Liver (tissue), 9 donors: ENCODE data around the gene ST7. TPM values are rescaled to one million over a fixed set of nuclear protein-coding genes. Genes with fewer than 3 reads are reported as not detected.

Experiments used
- DNase-seq: peaks from one replicate; pipeline ENCODE4 v3.0.0-alpha.2; 2017; ENCODE audit warnings: low spot score
- H3K27ac ChIP-seq, 2 donors: one replicate each; pipeline ENCODE4 v1.7.0; 2013; ENCODE audit warnings: inconsistent platforms in 2 of 2, low read length in 2 of 2, control low read depth in 1 of 2, low read depth in 1 of 2, mild to moderate bottlenecking in 1 of 2
- H3K27me3 ChIP-seq, 4 donors: one replicate each; pipeline versions ENCODE4 v1.6.1 to v1.7.0; 2013; ENCODE audit warnings: low read length in 3 of 4, inconsistent platforms in 1 of 4, mild to moderate bottlenecking in 1 of 4, moderate library complexity in 1 of 4; ENCODE audit not compliant: control insufficient read depth in 4 of 4, insufficient read depth in 4 of 4
- H3K36me3 ChIP-seq, 4 donors: one replicate each; pipeline versions ENCODE4 v1.6.1 to v1.7.0; 2013; ENCODE audit warnings: low read length in 3 of 4, mild to moderate bottlenecking in 3 of 4, low read depth in 1 of 4, moderate library complexity in 1 of 4; ENCODE audit not compliant: control insufficient read depth in 4 of 4, insufficient read depth in 3 of 4
- H3K4me1 ChIP-seq, 4 donors: one replicate each; pipeline versions ENCODE4 v1.6.1 to v1.7.0; 2013; ENCODE audit warnings: low read length in 3 of 4, mild to moderate bottlenecking in 3 of 4, moderate library complexity in 1 of 4; ENCODE audit not compliant: control insufficient read depth in 4 of 4, insufficient read depth in 4 of 4
- H3K4me3 ChIP-seq, 3 donors: one replicate each; pipeline versions ENCODE4 v1.6.1 to v1.7.0; 2013; ENCODE audit warnings: low read length in 3 of 3, control low read depth in 1 of 3, low read depth in 1 of 3, mild to moderate bottlenecking in 1 of 3
- H3K9ac ChIP-seq, 2 donors: one replicate each; pipeline ENCODE4 v1.7.0; 2013; ENCODE audit warnings: low read length in 2 of 2, mild to moderate bottlenecking in 2 of 2, moderate library complexity in 2 of 2, control low read depth in 1 of 2, low read depth in 1 of 2
- H3K9me3 ChIP-seq, 4 donors: one replicate each; pipeline versions ENCODE4 v1.6.1 to v1.7.0; 2013; ENCODE audit warnings: low read length in 3 of 4; ENCODE audit not compliant: control insufficient read depth in 4 of 4
- FOXA2 ChIP-seq: IDR thresholded peaks from 2 replicates; pipeline ENCODE4 v1.6.1; 2016; ENCODE audit warnings: antibody characterized with exemption
- HNF4A ChIP-seq, 2 donors: conservative IDR thresholded peaks; 2 replicates each; pipeline ENCODE4 v1.6.1; 2016; ENCODE audit warnings: antibody characterized with exemption in 2 of 2, mild to moderate bottlenecking in 2 of 2
- HNF4G ChIP-seq: IDR thresholded peaks from 2 replicates; pipeline ENCODE4 v1.6.1; 2016; ENCODE audit warnings: antibody characterized with exemption
- RAD21 ChIP-seq, 2 donors: IDR thresholded peaks; 2 replicates each; pipeline ENCODE4 v1.6.1; 2016; ENCODE audit warnings: antibody characterized with exemption in 2 of 2, mild to moderate bottlenecking in 2 of 2
- REST ChIP-seq: IDR thresholded peaks from 2 replicates; pipeline ENCODE4 v1.6.1; 2016; ENCODE audit warnings: antibody characterized with exemption, mild to moderate bottlenecking
- RXRA ChIP-seq, 2 donors: IDR thresholded peaks; 2 replicates each; pipeline ENCODE4 v1.6.1; 2017 to 2018; ENCODE audit warnings: antibody characterized with exemption in 2 of 2, mild to moderate bottlenecking in 1 of 2
- SP1 ChIP-seq: IDR thresholded peaks from 2 replicates; pipeline ENCODE4 v1.6.1; 2018; ENCODE audit warnings: antibody characterized with exemption, mild to moderate bottlenecking
- TAF1 ChIP-seq: conservative IDR thresholded peaks from 2 replicates; pipeline ENCODE4 v1.6.1; 2016; ENCODE audit warnings: antibody characterized with exemption, mild to moderate bottlenecking
- YY1 ChIP-seq: IDR thresholded peaks from 2 replicates; pipeline ENCODE4 v1.6.1; 2016; ENCODE audit warnings: antibody characterized with exemption, mild to moderate bottlenecking
- WGBS: extraction: QIAGEN DNeasy Blood & Tissue Kit; methylation state at CpG from one replicate; pipeline ENCODE4 v1.1.7; 2013; 5-methylcytosine and 5-hydroxymethylcytosine counted together
- polyA plus RNA-seq, 2 donors: library from polyadenylated mRNA; stranded (reverse) in 1 of 2; unstranded in 1 of 2; fragments of 200-250 nt in 1 of 2; fragments of >200 nt in 1 of 2; fragmentation: Nextera tagmentation in 1 of 2; extraction: Ambion mirVana in 1 of 2; gene quantifications; one replicate each; pipeline versions ENCODE4 v1.2.1 to v1.2.3, GENCODE V29; 2013 to 2015
- total RNA-seq, 2 donors: library from RNA; depleted of rRNA; stranded (reverse); fragments of >200 nt; gene quantifications; one replicate each; pipeline ENCODE4 v1.2.3, GENCODE V29; 2014
- TF ChIP-seq, protein P1 (sequence below): IDR thresholded peaks from 2 replicates; pipeline ENCODE4 v1.6.1; 2016; ENCODE audit warnings: antibody characterized with exemption
- TF ChIP-seq, protein P2 (sequence below): IDR thresholded peaks from 2 replicates; pipeline ENCODE4 v1.6.1; 2016; ENCODE audit warnings: antibody characterized with exemption
- TF ChIP-seq, protein P3 (sequence below): fragments of 150-350 bp; IDR thresholded peaks from 2 replicates; pipeline ENCODE4 v1.5.1; 2017; ENCODE audit warnings: improper control_type of control experiment, low read depth, low read length; ENCODE audit not compliant: missing input control
- donor health status: healthy.
- donor health status: healthy.
- donor health status: healthy.
- donor health status: healthy.
- donor health status: healthy.

Gene ST7
- total and polyA plus RNA-seq, 4 donors: 13.5 to 30.7 (median 22.6) TPM

DNA sequence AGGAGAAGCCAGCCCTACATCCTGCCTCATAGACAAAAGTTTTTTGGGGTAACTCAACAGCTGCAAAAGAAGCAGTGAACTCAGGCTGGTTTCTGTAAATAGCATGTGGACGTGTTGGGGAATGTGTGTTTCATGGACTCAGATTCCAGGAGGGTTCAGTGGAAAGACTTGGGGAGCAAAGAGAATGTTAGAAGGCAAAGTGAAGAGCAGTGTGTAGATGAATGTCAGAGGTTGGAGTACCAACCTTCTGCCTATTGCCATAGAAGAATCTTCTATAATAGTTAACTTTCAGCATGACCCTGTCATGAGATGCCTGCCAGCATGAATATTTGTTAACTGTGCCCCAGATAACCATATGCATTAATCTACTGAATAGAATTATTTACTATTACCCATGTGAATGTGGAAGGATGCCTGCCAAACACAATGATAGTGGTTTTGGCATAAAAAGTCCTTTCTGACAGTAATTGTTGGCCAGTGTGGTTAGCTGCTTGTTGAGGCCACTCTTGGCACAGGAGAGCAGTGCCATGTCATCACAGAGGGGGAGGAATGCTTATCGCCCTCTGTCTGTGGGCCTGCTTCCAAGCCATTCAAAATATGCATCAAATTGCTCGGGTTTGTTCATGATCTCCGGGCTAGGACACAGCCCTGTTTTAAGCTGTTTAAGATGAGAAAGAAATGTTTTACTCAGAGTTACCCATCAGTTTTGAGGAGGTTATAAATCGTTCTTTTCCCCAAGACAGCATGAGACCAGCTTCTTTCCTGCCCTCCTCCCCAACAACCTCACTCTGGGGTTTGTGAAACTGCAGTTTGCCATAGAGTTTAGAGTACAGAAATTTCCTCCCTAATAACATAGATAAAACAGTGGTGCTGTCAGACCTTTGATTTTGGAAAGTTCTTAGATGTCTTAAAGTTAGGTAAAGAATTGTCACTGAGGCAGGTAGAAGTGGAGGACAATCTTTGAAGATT is 204.2 kb downstream of the ST7 start:
- TF ChIP-seq REST (no peak), RXRA (IDR thresholded peaks at IDR 0.05) (peak in 1 of 2 donors; percentile 35), YY1 (peak; percentile 51), SP1 (no peak), TAF1 (no peak), RAD21 (IDR thresholded peaks at IDR 0.05) (peak; percentile 15 to 38), HNF4G (no peak), FOXA2 (peak; percentile 4), HNF4A (conservative IDR thresholded peaks at IDR 0.05) (peak in 1 of 2 donors; percentile 29)
- TF ChIP-seq, protein P1, sequence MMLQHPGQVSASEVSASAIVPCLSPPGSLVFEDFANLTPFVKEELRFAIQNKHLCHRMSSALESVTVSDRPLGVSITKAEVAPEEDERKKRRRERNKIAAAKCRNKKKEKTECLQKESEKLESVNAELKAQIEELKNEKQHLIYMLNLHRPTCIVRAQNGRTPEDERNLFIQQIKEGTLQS: peak; percentile 17
- TF ChIP-seq, protein P2, sequence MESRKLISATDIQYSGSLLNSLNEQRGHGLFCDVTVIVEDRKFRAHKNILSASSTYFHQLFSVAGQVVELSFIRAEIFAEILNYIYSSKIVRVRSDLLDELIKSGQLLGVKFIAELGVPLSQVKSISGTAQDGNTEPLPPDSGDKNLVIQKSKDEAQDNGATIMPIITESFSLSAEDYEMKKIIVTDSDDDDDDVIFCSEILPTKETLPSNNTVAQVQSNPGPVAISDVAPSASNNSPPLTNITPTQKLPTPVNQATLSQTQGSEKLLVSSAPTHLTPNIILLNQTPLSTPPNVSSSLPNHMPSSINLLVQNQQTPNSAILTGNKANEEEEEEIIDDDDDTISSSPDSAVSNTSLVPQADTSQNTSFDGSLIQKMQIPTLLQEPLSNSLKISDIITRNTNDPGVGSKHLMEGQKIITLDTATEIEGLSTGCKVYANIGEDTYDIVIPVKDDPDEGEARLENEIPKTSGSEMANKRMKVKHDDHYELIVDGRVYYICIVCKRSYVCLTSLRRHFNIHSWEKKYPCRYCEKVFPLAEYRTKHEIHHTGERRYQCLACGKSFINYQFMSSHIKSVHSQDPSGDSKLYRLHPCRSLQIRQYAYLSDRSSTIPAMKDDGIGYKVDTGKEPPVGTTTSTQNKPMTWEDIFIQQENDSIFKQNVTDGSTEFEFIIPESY: peak; percentile 26
- TF ChIP-seq, protein P3, sequence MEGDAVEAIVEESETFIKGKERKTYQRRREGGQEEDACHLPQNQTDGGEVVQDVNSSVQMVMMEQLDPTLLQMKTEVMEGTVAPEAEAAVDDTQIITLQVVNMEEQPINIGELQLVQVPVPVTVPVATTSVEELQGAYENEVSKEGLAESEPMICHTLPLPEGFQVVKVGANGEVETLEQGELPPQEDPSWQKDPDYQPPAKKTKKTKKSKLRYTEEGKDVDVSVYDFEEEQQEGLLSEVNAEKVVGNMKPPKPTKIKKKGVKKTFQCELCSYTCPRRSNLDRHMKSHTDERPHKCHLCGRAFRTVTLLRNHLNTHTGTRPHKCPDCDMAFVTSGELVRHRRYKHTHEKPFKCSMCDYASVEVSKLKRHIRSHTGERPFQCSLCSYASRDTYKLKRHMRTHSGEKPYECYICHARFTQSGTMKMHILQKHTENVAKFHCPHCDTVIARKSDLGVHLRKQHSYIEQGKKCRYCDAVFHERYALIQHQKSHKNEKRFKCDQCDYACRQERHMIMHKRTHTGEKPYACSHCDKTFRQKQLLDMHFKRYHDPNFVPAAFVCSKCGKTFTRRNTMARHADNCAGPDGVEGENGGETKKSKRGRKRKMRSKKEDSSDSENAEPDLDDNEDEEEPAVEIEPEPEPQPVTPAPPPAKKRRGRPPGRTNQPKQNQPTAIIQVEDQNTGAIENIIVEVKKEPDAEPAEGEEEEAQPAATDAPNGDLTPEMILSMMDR: peak; percentile 16
- H3K36me3 ChIP-seq: no peaks in the 10 kb centered on the region
- H3K9ac ChIP-seq: no peak overlapping the region
- H3K9me3 ChIP-seq: no peaks in the 10 kb centered on the region
- no peaks in the 10 kb centered on the region for H3K27me3 ChIP-seq
- DNase-seq: no peak
- H3K4me3 ChIP-seq: no peak overlapping the region
- H3K27ac ChIP-seq: no peak overlapping the region
- WGBS: 44% methylated on average over 5 of the region's 5 CpGs
- peaks cover 0 to 12% (median 3%) of the 10 kb centered on the region in 4 donors for H3K4me1 ChIP-seq
